Osteoblast (primary cell): Measurements from ENCODE around the gene RAP1GAP. TPM values are rescaled to one million over a fixed set of nuclear protein-coding genes. Genes with fewer than 3 reads are reported as not detected.

Experiments
- DNase-seq: peaks from one replicate; pipeline ENCODE4 v3.0.0; 2011; ENCODE audit warnings: low spot score, mixed read lengths; ENCODE audit not compliant: insufficient read length; ENCODE audit errors: missing footprints
- H2AFZ ChIP-seq: 2 replicates; pipeline ENCODE4 v1.6.0; 2011; ENCODE audit warnings: mild to moderate bottlenecking, low read length
- H3K27ac ChIP-seq: 2 replicates; pipeline ENCODE4 v1.5.1; 2011; ENCODE audit warnings: mild to moderate bottlenecking, low read depth, low read length, moderate library complexity
- H3K27me3 ChIP-seq: 2 replicates; pipeline ENCODE4 v1.6.0; 2012; ENCODE audit warnings: mild to moderate bottlenecking, control low read depth, inconsistent platforms, low read length, moderate library complexity; ENCODE audit not compliant: insufficient read depth
- H3K36me3 ChIP-seq: 2 replicates; pipeline ENCODE4 v1.5.1; 2011; ENCODE audit warnings: mild to moderate bottlenecking, low read length, control low read depth, moderate library complexity; ENCODE audit not compliant: insufficient read depth
- H3K4me1 ChIP-seq: 2 replicates; pipeline ENCODE4 v1.5.1; 2011; ENCODE audit warnings: mild to moderate bottlenecking, low read length, control low read depth, moderate library complexity; ENCODE audit not compliant: insufficient read depth
- H3K4me2 ChIP-seq: 2 replicates; pipeline ENCODE4 v1.6.0; 2011; ENCODE audit warnings: mild to moderate bottlenecking, low read length; ENCODE audit not compliant: insufficient read depth
- H3K4me3 ChIP-seq: fragments of 200-600 bp; sonication (generic); 3 replicates; pipeline ENCODE4 v1.5.1; 2012; ENCODE audit warnings: mild to moderate bottlenecking, low read length, inconsistent platforms; ENCODE audit not compliant: insufficient read depth
- H3K79me2 ChIP-seq: 2 replicates; pipeline ENCODE4 v1.6.0; 2012; ENCODE audit warnings: mild to moderate bottlenecking, low read length, control low read depth, inconsistent platforms; ENCODE audit not compliant: insufficient read depth
- H3K9me3 ChIP-seq: 2 replicates; pipeline ENCODE4 v1.5.1; 2011; ENCODE audit warnings: low read depth, low read length, control low read depth
- H4K20me1 ChIP-seq: 2 replicates; pipeline ENCODE4 v1.6.0; 2012; ENCODE audit warnings: mild to moderate bottlenecking, low read length, control low read depth; ENCODE audit not compliant: insufficient read depth
- CTCF ChIP-seq: IDR thresholded peaks from 2 replicates; pipeline ENCODE4 v1.5.1; 2011; ENCODE audit warnings: mild to moderate bottlenecking, low read depth, low read length, moderate library complexity; ENCODE audit errors: extremely low read depth
- total RNA-seq: library from RNA; depleted of rRNA; stranded (reverse); fragments of >200 nt; gene quantifications from 2 replicates; pipeline ENCODE4 v1.2.3, GENCODE V29; 2012

RAP1GAP gene
- total RNA-seq, 1 donor = under 0.01 TPM

- no peak overlapping the region for H3K4me3 ChIP-seq
- no peaks in the 10 kb centered on the region for H3K79me2 ChIP-seq
- no peaks in the 10 kb centered on the region for H4K20me1 ChIP-seq
- H3K4me2 ChIP-seq = no peak overlapping the region
- H2AFZ ChIP-seq = no peak overlapping the region
- H3K36me3 ChIP-seq = peaks cover 43% of the 10 kb centered on the region
- H3K27me3 ChIP-seq = no peaks in the 10 kb centered on the region
- no peak for DNase-seq
- no peaks in the 10 kb centered on the region for H3K4me1 ChIP-seq
- no peak overlapping the region for H3K27ac ChIP-seq
- TF ChIP-seq CTCF = no peak
- H3K9me3 ChIP-seq = no peaks in the 10 kb centered on the region
Measured at GRCh38 chr1:21693732-21694131, 24.6 kb upstream of the RAP1GAP start.

- DNase-seq = no peak
- Histone ChIP-seq H3K4me1 (no peaks in the 10 kb centered on the region), H4K20me1 (no peaks in the 10 kb centered on the region), H3K4me2 (no peak overlapping the region), H3K79me2 (no peaks in the 10 kb centered on the region), H3K27ac (no peak overlapping the region), H3K36me3 (peaks cover 50% of the 10 kb centered on the region), H3K4me3 (no peak overlapping the region), H2AFZ (no peak overlapping the region), H3K9me3 (no peaks in the 10 kb centered on the region), H3K27me3 (no peaks in the 10 kb centered on the region)
- TF ChIP-seq CTCF = no peak
Measured at GRCh38 chr1:21691739-21692138, 22.6 kb upstream of the RAP1GAP start.

GRCh38 chr1:21689661-21690372 is 20.7 kb upstream of the RAP1GAP start:
- Histone ChIP-seq H3K9me3 (no peaks in the 10 kb centered on the region), H3K36me3 (peaks cover 53% of the 10 kb centered on the region), H2AFZ (no peak overlapping the region), H3K79me2 (no peaks in the 10 kb centered on the region), H4K20me1 (no peaks in the 10 kb centered on the region), H3K4me1 (no peaks in the 10 kb centered on the region), H3K27me3 (no peaks in the 10 kb centered on the region), H3K4me2 (no peak overlapping the region), H3K4me3 (no peak overlapping the region), H3K27ac (no peak overlapping the region)
- TF ChIP-seq CTCF = no peak
- DNase-seq = no peak

- Histone ChIP-seq H3K27ac (no peak overlapping the region), H3K27me3 (no peaks in the 10 kb centered on the region), H3K9me3 (no peaks in the 10 kb centered on the region), H2AFZ (no peak overlapping the region), H3K4me2 (no peak overlapping the region), H3K79me2 (no peaks in the 10 kb centered on the region), H4K20me1 (no peaks in the 10 kb centered on the region), H3K4me3 (no peak overlapping the region), H3K4me1 (no peaks in the 10 kb centered on the region), H3K36me3 (peaks cover 41% of the 10 kb centered on the region)
- no peak for TF ChIP-seq CTCF
- no peak for DNase-seq
Measured at GRCh38 chr1:21687081-21687529, 17.9 kb upstream of the RAP1GAP start.
